Measurements from ENCODE around the gene EFHD2. TPM values are rescaled to one million over a fixed set of nuclear protein-coding genes. Genes with fewer than 3 reads are reported as not detected.
"Not testable (repeated sequence)": the region's sequence is repeated elsewhere in the genome, so short reads cannot be mapped to it uniquely, and the experiment has no call there.

Gene EFHD2
- total RNA-seq, 1 donor from 2014 or later = 74.3 TPM

DNA sequence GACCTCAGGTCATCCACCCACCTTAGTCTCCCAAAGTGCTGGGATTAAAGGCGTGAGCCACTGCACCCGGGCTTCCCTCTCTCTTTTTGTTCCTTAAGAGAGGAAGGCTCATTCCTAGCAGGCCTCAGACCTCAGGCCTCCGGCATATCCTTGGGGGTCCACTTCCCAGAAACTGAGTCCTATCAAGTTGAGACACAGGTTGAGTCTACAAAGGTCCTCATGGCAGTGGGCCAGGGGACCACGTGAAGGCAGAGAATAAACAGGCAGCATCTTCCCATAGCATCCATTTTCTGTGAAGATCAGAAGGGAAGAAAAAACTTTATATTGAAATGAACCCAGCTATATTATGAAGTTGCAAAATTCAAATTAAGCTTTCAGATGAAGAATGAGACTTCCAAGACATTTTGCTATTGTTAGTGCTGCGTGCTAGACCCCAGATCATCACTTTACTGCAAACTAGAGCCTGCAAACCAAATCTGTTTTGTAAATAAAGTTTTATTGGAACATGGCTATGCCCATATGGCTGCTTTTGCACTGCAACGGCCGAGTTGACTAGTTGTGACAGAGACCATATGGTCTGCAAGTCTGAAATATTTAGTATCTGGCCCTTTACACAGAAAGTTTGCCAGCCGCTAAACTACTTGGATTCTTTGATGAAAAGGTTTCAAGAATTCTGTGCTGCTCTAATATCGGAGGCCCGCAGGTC is 43.3 kb downstream of the EFHD2 start:
- no peak for DNase-seq (ENCODE audit: low read depth, low spot score)

GRCh38 chr1:15453734-15454133 is 44.0 kb downstream of the EFHD2 start:
- no peak for DNase-seq (ENCODE audit: low read depth, low spot score)

- no peak for DNase-seq (ENCODE audit: low read depth, low spot score)
Measured at GRCh38 chr1:15454256-15454655, 44.6 kb downstream of the EFHD2 start.

- DNase-seq (ENCODE audit: low read depth, low spot score) = no peak
Measured at GRCh38 chr1:15455522-15455921, 45.8 kb downstream of the EFHD2 start.

DNA sequence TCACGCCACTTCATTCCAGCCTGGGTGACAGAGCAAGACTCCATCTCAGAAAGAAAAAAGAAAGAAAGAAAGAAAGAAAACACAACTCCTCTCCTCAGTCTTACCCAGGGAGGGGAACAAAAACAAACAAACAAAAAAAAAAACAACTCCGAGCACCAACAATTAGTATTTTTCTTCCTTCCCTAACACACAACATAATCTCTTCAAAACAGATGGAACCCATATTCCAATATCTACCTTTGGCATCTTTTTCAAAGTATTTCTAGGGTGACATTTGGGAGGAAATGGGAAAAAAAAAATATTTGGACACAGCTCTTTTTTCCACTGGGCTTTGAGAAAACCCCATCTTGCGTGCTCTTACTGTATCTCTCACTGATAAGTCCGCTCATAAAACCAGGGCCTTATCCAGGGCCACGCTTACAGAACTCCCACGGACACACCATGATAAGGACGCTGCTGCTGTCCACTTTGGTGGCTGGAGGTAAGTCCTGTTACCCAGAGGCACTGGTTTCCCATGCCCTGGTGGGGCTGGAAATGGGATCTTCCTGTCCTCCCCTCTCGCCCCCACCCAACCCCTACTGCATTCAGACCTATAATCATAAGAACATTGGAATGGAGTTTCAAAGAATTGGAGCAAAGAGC is 46.7 kb downstream of the EFHD2 start, which contains the start of gene CELA2A:
TSS of gene CELA2A (plus strand) at position 420 of the 642 bp plus-strand sequence. CDS start at position 442, 22 bp downstream.
- no peak for DNase-seq (ENCODE audit: low read depth, low spot score)

DNA sequence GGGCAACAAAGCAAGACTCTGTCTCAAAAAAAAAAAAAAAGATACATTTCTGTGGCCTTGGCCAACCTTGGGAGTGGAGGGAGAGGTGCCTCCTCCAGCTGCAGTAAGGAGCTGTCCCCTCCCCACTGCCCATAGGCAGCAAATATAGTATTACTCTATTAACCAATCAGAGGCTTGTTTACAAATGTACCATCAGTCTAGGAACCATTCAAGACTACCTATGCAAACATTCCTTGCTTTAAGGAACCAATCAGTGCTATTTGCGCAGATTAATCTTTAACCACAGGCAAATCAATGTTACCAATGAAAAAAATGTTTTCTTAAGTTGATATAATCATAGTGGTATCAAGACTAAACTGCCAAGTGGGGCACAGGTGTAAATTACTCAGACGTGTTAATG is 47.9 kb downstream of the EFHD2 start:
- no peak for DNase-seq (ENCODE audit: low read depth, low spot score)

GRCh38 chr1:15458388-15458787 is 48.7 kb downstream of the EFHD2 start:
- DNase-seq (ENCODE audit: low read depth, low spot score) = not testable (repeated sequence)

DNA sequence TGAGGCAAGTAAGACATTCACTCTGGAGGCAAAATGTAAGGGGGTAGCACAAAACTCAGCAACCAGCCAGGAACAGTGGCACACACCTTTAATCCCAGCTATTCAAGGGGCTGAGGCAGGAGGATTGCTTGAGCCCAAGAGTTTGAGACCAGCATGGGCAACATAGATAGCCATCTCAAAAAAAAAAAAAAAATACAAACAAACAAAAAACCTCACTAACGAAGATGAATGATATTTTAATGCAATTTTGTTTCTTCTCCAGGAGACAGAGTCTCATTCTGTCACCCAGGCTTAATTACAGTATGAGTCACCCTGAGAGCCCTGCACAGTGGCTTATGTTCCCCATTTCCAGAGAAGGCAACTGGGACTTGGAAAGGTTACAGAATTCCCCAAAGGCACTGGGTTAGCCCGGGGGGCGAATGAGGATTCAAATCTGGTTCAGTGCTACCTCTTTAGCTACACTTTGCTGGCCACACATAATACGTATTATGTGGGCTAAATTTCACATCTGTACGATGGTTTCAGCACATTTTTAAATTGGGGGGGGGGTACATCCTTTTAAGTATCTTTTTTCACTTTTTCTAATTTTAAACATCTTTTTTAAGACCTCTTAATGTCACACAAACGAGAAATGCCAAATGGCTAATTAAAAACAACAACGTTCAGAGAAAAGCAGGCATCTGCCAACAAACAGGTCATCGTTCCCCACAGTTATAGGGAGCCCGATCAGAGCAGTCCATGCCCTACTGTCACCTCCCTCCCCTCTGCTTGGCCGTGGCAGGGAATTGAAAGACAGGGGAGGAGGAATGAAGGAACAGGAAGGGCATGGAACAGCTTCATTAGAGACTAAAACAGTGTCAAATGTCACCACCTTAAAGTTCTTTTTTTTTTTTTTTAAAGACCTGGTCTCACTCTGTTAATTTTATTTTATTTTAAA is 50.4 kb downstream of the EFHD2 start:
- no peak for DNase-seq (ENCODE audit: low read depth, low spot score)

- no peak for DNase-seq (ENCODE audit: low read depth, low spot score)
Measured at GRCh38 chr1:15460708-15461095, 51.0 kb downstream of the EFHD2 start.

DNA sequence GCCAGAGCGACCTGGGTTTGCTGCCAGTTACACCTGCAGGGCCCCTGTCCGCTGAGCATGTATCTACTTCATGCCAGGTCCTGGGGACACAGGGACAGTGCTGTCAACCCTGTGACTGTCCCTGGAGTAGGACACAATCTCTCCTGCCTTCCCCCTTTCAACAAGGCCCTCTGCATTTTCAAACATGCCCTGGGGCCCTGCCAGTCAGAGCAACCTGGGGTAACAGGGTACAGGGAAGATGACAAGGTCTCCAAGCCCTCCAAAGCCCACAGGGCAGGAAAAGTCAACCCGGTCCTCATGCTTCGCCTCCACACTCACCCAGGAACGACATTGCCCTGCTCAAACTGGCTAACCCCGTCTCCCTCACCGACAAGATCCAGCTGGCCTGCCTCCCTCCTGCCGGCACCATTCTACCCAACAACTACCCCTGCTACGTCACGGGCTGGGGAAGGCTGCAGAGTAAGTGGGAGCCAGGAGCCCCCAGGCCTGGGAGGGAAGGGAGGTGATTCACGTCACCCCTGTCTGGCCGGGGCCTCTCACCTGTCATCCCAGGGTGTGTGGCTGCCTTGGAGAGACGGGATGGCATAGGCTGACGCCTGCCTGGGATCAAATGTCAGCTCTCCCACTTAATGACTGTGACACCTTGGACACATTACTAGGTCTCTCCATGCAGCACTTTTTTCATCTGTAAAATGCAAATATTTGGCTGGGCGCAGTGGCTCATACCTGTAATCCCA is 53.5 kb downstream of the EFHD2 start:
- DNase-seq (ENCODE audit: low read depth, low spot score) = not testable (repeated sequence)

- not testable (repeated sequence) for DNase-seq (ENCODE audit: low read depth, low spot score)
Measured at GRCh38 chr1:15463926-15464322, 54.2 kb downstream of the EFHD2 start.

DNA sequence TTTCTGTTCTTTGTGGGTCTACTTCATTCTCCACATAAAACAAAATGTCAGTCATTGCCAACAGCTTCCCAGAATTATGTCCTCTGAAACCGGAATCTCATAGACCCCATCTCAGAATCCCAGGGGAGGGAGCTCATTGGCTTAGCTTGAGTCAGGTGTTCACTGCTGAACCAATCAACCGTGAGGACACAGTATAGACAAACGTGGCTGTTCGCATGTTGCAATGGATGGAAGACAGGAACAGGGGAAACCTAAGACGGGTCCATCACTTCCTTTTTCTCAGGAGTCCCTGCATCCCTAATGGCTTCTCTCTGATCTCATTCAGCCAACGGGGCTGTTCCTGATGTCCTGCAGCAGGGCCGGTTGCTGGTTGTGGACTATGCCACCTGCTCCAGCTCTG is 56.0 kb downstream of the EFHD2 start:
- DNase-seq (ENCODE audit: low read depth, low spot score) = no peak

DNA sequence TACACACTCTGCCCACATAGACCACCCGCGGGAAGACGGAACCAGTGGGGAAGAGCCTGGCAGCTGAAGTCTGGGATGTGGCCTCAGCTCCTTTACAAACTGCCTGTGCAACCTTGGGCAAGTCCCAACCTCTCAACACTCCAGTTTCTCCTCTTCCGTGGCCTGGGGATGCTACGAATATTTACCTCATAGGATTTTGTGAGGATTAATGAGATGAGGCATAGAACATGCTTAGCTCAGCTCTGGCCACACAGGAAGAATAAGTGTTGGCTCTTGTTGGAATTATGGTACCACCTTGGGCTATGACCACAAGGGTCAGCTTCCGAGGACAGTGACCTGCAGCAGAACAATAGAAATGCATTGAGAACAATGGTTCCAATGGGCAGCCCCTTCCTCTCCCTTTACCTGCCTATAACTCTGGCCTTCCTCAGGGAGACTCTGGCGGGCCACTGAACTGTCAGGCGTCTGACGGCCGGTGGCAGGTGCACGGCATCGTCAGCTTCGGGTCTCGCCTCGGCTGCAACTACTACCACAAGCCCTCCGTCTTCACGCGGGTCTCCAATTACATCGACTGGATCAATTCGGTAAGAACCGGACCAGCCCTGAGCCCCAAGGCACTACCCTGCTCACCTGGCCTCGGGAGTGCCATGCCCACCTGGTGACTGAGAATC is 57.4 kb downstream of the EFHD2 start:
- DNase-seq (ENCODE audit: low read depth, low spot score) = not testable (repeated sequence)

DNA sequence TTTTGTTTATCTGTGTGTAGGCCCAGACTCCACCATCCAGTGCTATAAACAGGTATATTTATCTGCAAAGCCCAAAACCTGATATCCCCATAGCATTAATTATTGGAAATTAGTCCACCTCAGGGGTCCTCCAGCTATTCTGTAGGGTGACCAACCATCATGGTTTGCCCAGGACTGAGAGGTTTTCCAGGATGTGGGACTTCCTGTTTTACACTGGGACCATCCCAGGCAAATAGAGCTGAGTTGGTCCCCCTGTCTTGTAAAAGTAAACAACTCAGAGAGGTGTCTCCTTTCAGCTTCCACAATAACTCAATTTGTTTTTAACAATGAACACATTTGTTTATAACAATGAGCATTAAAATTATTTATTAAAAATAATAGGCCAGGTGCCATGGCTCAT is 58.5 kb downstream of the EFHD2 start:
- no peak for DNase-seq (ENCODE audit: low read depth, low spot score)

- no peak for DNase-seq (ENCODE audit: low read depth, low spot score)
Measured at GRCh38 chr1:15469361-15469760, 59.7 kb downstream of the EFHD2 start.

- not testable (repeated sequence) for DNase-seq (ENCODE audit: low read depth, low spot score)
Measured at GRCh38 chr1:15469821-15470448, 60.2 kb downstream of the EFHD2 start.

DNA sequence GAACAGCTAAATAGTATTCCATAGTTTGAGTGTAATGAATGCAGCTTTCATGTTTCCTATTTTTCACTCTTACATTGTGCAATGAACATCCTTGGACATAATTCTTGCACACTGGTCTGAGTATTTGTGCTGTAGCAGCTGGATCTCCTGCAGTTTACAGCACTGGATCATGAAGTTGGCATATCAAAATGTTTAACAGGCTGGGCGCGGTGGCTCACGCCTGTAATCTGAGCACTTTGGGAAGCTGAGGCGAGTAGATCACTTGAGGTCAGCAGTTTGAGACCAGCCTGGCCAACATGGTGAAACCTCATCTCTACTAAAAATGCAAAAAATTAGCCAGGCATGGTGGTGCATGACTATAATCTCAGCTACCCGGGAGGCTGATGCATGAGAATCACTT is 61.4 kb downstream of the EFHD2 start:
- DNase-seq (ENCODE audit: low read depth, low spot score) = not testable (repeated sequence)

- not testable (repeated sequence) for DNase-seq (ENCODE audit: low read depth, low spot score)
Measured at GRCh38 chr1:15471723-15472122, 62.0 kb downstream of the EFHD2 start.

- DNase-seq (ENCODE audit: low read depth, low spot score) = no peak
Measured at GRCh38 chr1:15472587-15472986, 62.9 kb downstream of the EFHD2 start.

DNA sequence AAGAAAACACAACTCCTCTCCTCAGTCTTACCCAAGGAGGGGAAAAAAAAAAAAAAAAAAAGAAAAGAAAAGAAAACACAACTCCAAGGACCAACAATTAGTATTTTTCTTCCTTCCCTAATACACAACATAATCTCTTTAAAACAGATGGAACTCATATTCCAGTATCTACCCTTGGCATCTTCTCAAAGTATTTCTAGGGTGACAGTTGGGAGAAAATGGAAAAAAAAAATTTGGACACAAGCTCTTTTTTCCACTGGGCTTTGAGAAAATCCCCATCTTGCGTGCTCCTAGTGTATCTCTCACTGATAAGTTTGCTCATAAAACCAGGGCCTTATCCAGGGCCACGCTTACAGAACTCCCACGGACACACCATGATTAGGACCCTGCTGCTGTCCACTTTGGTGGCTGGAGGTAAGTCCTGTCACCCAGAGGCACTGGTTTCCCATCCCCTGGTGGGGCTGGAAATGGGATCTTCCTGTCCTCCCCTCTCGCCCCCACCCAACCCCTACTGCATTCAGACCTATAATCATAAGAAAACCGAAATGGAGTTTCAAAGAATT is 66.1 kb downstream of the EFHD2 start, which contains the start of gene CELA2B:
TSS of gene CELA2B (plus strand) at position 353 of the 563 bp plus-strand sequence. CDS start at position 375, 22 bp downstream.
- no peak for DNase-seq (ENCODE audit: low read depth, low spot score)

All from pulmonary artery endothelial cell (primary cell).